LNCAP (cell line): ENCODE measurements around the gene GLCE.

Experiments used
- TF ChIP-seq, protein P1 (sequence below): fragments of 450-650 bp; IDR thresholded peaks from 2 replicates; pipeline ENCODE4 v1.5.1; 2017; ENCODE audit warnings: mild to moderate bottlenecking

GLCE gene

DNA sequence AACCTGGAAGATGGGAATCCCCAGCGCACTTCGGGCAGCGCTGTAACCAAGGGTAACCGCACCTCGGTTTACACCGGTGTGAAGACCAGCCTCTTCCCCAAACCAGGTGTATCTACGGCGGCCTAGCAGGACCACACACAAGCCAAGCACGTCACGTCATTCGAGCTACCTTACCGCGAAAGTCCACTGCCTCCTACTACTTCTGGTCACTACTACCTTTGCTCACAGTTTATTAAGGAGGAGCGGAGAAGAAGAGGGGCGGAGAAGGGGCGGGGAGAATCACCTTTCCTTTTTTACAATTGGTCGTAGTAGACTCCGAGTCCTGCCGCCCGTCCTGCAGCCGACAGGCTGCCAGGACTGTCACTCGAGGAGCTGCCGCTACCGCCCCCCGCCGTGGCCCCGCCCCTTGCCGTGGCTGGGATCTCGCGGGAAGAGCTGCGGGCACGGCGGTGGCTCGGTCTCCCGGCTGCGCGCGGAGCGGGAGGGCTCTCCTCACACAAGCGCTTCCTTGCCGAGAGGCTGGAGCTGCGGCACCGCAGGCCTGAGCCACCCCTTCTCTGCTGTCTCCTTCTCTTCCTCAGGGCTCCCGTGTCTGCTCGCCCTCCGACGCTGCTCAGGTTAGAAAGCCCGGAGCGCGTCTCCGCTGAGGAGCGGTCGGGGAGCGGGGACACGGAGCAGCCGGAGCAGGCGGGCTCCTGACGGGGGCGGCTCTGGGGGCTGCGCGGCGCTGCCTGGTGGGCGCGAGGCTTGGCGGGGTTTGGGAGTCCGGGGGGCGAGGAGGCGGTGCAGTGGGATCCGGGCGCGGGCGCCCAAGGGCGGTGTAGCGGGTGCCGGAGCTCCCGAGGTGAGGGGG, at the start of gene GLCE:
Gene GLCE (plus strand): TSS at position 495 of the 853 bp plus-strand sequence. CDS start 95,172 bp downstream, outside the sequence.
- TF ChIP-seq, protein P1, sequence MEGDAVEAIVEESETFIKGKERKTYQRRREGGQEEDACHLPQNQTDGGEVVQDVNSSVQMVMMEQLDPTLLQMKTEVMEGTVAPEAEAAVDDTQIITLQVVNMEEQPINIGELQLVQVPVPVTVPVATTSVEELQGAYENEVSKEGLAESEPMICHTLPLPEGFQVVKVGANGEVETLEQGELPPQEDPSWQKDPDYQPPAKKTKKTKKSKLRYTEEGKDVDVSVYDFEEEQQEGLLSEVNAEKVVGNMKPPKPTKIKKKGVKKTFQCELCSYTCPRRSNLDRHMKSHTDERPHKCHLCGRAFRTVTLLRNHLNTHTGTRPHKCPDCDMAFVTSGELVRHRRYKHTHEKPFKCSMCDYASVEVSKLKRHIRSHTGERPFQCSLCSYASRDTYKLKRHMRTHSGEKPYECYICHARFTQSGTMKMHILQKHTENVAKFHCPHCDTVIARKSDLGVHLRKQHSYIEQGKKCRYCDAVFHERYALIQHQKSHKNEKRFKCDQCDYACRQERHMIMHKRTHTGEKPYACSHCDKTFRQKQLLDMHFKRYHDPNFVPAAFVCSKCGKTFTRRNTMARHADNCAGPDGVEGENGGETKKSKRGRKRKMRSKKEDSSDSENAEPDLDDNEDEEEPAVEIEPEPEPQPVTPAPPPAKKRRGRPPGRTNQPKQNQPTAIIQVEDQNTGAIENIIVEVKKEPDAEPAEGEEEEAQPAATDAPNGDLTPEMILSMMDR, result no peak

DNA sequence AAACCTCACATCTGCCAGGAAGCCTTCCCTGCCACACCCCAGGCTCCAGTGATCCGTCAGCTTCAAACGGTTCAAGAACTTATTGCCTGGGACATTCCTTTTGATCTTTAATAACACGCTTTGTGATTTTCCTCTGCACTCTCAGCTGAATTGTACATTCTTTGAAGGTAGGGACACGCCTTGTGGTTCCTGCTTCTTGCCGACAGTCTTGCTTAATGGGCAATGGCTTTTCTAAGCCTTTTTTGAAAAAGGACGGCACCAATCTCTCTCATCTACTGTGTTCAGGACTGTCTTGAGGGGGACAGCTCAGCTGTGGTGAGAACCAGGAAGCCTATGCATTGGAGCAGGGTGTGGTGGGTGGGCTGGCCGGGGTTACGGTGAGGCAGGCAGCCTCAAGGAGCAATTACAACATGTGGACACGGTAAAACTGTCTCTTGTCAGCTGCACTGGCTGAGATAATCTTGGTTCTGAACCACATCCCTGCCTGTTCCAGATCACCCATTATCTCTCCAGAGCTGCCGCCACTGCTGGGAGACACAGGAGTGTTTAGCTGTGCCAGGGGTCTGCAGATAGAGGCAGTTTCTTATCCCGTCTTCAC, 46.0 kb upstream of the GLCE start:
- TF ChIP-seq, protein P1, result no peak

DNA sequence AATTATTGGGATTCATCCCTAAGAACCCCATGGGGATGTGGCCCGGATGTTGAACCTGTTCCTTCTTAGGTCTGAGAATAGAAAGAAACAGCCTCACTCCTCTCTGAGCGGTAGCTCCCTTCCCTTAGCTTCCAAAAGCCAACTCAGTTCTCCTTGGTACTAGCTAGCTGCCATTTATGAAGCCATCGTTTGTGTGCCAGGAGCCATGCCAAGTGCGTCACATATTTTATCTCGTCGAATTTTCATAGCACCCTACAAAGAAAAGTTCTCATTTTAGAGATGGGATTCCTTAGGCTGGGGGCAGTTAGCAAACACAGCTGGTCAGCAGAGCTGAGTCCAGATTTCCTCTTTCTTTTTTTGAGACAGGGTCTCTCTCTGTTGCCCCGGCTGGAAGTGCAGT, 45.4 kb upstream of the GLCE start:
- TF ChIP-seq, protein P1, result no peak

DNA sequence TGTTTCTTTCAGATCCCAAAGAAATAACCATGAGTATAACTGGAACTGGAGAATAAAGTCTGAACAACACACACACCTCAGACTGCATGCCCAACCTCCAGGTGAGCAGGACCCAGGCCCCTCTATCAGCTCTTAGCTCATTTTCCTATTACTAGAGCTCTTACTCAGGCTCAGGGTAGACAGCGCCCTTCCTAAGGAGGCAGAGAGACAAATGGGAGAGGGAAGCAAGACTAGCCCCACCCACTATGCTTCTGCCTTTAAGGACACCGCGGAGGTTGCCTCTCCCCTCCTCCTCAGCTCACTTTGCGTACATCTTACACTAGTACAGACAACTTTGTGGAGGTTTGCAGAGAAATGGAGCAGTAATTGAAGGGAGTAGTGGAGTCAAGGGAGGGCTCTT, 44.0 kb upstream of the GLCE start:
- TF ChIP-seq, protein P1, result no peak

DNA sequence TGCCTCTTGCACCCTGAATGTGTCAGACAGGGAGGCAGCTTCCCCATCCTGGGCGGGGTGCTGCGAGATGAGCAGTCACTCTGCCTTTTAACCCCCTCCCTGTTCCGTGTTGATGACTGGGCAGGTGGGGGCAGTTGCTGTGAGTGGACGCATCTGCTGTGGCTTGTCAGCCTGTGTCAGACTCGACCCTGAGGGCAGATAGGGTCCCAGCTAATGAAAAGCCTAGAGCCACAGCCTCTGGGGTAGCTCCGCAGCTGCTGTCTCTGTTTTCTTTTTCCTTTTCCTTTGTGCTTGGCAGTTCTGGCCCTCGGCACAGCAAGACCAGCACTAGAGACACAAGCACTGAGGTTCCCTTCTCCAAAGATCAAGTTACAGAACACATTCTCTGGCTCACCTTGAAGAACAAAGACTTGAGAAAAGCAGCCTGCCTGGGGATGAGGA, 43.0 kb upstream of the GLCE start:
- TF ChIP-seq, protein P1, result no peak

DNA sequence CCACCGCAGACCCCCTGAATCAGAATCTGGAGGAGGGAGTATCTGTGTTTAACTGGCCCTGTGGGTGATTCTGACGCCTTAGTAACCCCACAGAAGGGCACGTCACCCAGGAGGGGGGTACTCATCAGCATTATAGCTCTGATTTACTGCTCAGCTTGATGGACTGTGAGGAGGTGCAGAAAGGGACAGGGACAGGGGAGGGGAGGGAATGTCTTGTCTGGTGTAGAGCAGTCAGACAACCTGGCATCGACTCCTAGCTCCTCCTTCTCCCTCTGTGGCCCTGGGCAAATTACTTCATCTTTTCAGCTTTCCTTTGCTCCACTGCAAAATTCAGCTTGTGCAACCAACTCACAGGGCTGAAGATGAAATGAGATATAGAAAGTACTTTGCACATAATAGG, 42.3 kb upstream of the GLCE start:
- TF ChIP-seq, protein P1, result no peak

DNA sequence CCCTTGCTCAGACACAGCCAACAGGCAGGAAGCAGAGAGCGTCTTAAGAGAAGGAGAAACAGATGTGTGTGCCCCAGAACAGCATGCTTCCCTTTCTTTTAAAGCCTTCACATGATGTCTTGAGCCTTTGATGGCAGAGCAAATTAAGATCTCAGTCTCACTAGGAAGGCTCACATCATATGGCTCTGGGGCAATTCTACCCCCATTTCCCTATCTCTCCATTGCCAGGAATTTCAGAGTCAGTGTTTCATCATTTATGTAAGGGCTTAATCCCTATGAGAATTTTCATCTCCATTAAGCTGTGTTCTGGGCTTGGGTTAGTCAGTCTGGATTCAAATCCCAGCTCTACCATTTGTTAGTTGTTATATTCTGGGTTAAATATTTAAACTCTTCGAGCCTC, 41.4 kb upstream of the GLCE start:
- TF ChIP-seq, protein P1, result no peak
